NCI-H1105 treated with DMSO at 0.1 percent for 48 hours (cell line): ENCODE data around the gene HES1.
"Not testable (repeated sequence)": the region's sequence is repeated elsewhere in the genome, so short reads cannot be mapped to it uniquely, and the experiment has no call there.

Experiments
- DNase-seq: peaks from one replicate; lab custom pipeline; 2025; lab: John Stamatoyannopoulos, UW

The HES1 gene, protein sequence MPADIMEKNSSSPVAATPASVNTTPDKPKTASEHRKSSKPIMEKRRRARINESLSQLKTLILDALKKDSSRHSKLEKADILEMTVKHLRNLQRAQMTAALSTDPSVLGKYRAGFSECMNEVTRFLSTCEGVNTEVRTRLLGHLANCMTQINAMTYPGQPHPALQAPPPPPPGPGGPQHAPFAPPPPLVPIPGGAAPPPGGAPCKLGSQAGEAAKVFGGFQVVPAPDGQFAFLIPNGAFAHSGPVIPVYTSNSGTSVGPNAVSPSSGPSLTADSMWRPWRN

DNA sequence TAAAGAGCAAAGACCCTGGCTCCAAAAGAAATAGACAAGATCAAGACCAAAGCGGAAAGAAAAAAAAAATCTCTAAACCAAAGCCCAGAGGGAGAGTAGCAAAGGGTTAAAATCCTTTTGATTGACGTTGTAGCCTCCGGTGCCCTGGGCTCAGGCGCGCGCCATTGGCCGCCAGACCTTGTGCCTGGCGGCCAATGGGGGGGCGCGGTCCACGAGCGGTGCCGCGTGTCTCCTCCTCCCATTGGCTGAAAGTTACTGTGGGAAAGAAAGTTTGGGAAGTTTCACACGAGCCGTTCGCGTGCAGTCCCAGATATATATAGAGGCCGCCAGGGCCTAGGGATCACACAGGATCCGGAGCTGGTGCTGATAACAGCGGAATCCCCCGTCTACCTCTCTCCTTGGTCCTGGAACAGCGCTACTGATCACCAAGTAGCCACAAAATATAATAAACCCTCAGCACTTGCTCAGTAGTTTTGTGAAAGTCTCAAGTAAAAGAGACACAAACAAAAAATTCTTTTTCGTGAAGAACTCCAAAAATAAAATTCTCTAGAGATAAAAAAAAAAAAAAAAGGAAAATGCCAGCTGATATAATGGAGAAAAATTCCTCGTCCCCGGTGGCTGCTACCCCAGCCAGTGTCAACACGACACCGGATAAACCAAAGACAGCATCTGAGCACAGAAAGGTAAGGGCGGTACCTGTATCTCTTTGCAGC, at the start of gene HES1:
Gene HES1, plus strand, starts transcription at position 343 of the 713 bp plus-strand sequence. Its CDS starts 233 bp downstream, at position 576.
- peak; percentile 95 for DNase-seq

DNA sequence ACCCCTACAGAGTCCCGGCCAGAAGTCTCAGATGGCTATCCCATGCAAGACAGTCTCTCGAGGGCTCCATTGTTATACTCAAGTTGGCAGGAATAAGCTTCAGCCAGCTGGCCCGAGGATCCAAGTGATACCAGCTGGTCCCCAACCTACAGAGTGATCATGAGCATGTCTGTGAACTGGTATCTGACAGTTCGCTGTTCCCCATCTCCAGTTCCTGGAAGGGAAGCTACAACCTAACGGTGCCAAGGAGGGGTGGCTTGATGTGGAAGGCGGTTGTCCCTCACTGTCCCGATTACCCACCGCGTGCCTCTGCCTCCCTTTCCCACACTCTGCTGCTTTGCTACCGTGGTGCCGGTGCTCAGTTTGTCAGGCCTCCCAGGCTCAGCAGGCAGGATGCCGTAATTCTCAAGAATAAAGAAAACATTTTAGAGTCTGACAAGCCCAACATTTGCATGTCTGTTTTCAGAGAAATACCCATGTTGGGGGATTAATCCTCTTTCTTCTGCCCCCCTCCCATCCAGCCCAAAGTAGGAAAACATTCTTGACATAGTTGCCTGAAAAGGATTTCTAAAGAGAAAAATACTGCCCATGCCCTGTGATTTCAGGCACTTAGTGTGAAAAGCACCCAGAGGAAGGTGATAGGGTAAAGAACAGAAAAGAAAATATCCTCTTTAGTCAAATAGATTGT, 49.4 kb upstream of the HES1 start:
- DNase-seq = no peak

DNA sequence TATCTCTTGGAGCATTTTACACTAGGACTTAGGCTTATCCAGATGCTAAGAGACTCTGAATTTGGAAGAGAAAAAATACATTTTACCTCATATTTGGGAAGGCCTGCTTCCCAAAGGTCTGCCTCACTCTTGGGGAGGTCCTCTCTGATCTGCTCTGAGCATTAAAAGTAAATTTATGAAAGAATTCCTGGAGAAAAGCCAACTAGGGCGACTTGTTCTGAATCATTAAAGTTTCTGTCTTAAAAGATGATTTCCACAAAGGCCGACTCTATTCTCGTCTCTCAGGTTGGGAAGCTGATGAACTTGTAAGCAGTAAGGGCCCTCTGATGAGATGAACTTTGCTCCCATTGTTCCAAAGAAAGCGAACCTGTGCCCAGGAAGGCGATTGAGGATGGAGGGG, 48.7 kb upstream of the HES1 start:
- no peak for DNase-seq

DNA sequence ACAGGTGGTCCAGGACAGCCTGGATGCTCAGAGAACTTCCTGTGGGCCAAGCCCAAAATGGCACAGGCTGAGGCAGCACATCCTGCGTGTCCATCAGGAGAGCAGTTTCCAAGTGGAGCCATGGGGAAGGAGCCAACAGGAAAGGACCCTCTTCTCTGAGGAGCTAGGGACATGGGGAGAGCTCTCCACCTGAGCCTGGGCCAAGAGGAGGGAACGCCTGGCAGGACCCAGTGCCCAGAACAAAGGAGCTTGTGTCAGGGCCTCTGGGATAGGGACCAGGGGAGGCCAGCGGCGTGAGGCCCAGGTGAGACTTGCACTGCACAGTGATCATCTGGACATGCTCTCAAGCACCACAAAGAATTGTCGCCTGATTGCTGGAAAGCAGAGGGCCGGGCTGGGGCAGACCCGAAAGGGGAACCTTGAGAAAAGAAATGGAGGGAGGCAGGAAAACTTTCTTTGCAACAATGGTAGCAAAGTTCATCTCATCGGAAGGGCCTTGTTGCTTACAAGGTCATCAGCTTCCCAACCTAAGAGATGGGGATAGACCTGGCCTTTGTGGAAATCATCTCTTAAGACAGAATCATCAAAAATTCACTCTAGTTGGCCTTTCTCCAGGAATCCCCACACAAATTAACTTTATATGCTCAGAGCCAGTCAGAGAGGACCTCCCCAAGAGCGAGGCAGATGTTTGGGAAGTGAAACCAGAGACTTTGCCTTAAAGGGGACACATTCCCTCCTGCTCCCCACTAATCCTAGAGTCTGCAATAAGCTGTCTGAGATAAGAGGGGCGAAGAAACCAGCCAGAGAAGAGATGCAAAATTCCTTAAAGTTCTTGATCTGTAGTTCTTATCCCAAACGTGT, 47.7 kb upstream of the HES1 start:
- DNase-seq = no peak

DNA sequence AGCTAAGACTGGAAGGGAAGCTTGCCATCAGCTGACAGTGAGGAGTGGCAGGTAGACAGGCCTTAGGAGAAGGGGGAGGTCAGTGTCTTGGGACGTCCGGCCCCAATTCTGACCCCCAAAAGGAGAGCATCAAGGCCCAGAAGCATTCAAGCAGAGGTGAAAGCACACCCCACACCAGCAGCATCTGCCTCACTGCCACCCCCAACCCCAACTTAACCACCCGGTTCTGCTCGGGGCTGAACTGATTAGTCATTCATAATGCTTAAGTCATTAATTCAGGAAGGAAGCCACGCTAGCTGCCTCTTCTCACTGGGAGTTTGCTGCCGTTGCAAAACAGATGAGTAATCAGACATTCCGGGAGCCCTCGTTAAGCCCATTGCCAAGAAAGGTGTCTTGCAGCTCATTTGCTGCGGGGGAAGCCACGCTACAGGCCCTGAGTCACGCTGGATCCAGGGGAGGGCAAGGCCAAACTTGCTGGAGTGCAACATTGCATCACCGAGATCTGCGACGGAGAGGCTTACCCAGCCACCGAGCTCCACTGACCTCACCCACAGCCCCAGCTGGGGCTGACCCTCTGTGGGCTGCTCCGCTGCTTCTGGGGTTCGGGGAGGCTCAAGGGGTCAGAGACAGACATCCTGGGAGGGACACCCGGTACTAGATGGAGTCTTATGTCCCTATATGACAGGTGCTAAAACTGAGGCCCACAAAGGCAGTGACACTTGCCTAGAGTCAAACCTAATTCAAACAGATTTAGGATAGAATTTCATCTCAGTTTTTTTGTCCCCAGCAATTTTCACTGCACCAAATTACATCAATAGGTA, 46.4 kb upstream of the HES1 start:
- DNase-seq = no peak

DNA sequence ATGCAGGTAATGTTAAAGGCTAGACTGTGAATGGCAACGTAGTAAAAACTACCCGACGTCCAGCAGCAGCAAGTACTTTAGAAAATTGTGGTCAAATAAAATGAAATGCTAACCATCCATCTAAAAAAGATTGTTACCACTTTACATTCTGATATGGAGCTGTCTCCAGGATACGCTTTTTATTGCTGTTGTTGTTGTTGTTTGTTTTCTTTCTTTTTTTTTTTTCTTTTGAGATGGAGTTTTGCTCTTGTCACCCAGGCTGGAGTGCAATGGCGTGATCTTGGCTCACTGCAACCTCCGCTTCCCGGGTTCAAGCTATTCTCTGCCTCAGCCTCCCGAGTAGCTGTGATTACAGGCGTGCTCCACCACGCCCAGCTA, 45.8 kb upstream of the HES1 start:
- not testable (repeated sequence) for DNase-seq

DNA sequence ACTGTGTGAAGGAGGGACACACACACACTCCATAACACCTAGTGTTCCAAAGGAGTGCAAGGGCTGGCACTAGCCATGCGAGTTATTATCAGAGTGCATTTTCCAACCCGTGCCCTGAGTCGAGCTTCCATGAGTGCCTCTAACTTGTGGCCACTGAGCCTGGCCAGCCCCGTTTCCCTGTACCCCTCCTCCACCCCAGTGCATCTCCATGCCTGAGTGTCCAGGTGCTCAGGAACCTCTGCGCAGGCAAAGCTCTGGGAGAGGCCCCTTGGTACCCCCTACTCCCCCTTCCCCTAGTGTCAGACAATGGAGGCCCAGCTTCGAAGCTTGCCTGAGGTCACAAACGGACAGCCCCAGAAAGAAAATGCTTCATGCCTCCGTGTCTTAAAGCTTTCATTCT, 45.2 kb upstream of the HES1 start:
- DNase-seq = no peak

DNA sequence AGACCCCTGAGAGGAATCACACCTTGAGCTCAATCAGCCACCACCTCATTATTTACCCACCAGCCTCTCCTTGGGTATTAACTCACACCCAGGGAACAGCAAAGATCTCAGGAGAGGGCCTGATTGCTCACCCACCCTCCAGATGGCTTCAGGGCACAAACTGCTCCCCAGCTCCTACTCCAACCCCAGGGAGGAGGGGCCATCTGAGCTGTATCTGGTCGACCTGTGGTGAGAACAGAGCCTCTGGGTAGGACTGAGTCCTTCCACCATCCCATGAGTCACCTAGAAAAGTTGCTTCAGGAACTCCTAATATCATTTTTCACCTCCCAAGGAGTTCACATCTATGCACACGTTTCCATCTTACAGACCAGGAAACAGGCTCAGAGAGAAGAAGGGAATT, 44.8 kb upstream of the HES1 start:
- no peak for DNase-seq

DNA sequence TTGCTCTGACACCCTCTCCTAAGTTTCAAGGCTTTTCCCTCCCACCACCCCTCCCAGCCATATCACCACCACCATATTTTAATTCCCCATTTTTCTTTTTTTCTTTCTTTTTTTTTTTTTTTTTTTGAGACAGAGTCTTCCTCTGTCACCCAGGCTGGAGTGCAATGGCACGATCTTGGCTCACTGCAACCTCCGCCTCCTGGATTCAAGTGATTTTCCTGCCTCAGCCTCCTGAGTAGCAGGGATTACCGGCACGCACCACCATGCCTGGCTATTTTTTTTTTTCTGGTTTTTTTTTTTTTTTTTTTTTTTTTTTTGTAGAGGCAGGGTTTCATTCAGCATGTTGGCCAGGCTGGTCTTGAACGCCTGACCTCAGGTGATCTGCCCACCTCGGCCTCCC, 44.1 kb upstream of the HES1 start:
- not testable (repeated sequence) for DNase-seq

DNA sequence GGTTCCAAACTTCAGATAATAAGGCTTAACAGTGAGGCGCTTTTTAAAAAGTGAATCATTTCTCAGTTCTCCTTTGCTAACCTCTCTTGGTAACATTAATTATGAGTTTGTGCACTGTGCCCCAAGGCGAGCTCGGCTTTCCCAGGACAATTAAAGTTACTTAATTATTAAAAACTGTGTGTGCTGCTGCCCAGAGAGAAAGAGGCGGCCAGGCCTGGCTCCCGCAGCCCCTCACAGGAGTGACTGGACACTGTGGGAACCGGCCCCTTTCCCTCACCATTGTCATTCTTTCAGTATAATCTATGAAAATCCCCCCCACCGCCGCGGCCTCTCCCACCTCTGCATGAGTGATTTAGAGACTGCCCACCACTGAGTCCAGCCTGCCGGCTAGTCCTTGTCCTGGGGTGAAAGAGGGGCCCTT, 43.1 kb upstream of the HES1 start:
- no peak for DNase-seq

DNA sequence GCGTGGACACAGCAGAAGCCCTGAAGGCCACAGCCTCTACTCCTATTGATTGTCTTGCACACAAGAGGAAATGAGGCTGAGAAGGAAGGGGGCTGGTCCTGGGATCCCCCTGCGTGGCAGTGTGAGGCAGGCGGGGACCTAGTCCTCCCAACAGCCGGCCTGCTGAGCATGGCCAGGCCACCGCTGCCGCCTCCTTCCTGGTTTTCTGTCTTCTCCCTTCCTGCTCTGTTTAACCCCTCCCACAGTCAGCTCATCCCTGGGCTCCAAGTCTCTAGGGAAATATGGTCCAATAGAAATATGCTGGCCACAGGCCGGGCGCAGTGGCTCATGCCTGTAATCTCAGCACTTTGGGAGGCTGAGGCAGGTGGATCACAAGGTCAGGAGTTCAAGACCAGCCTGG, 42.1 kb upstream of the HES1 start:
- DNase-seq = no peak

DNA sequence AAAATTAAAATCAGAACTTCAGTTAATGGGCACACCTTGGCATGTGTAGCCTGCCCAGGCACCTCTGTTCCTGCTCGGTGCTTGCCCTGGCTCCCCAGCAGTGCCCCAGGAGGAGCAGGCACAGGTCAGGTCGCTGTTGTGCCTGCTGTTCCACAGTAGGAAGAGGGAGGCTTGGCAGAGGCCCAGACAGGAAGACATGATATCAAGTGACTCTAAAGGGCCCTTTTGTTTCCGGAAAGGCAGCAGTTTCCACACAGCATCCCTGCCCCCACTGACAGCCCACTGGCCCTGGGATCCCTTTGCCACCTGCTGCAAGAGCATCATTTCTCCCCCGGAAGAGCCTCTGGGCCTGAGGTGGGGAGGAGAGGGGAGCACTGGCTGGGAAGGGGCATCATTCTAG, 40.5 kb upstream of the HES1 start:
- DNase-seq = peak; percentile 13

DNA sequence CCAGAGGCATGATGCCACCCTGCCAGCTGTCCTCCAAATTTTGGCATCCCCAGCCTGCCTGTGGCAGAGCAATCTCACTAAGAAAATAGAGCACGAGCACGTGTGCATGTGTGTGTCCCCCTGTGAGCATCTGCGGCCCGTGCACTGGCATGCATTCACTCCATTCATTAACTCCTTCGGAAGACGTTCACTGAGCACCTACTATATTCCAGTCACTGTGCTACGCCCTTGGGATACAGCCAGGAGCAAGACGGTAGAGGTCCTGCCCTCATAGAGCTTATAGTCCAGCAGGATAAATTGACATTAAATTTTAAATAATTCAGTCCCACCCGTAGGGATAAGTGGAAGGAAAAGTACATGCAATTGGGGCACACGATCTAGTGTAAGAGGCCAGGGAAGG, 40.0 kb upstream of the HES1 start:
- no peak for DNase-seq

DNA sequence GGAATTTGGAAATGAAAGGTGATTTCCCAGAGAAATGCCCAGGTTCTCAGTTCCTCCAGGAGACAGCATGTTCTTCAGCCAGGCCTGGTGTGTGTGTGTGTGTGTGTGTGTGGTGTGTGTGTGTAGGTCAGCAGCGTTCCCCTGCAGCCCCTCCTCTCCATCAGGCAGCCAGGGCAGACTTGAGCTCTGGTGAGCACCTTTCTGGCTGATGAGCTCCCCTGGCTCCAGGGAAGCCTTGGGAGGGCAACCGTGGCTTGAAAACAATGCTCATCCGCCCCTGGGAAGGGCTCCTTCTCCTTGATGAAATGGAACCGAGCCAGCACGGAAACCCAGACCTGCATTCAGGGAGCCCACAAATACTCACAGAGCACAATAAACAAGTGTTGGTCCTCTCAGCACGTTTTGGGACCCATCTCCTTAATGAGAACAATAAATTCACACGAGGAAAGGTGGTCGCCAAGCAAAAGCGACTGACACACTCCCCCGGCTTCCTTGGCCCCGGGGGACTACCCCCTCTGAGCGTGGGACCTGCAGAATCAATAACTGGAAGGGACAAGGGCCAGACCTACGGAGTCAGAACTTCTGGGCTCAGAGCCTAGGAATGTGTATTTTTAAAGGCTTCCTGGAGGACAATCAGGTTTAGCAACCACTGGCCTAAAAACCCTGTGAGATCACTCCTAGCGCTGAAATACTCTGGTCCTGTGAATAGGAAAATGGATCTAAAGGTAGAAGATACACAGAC, 38.6 kb upstream of the HES1 start:
- DNase-seq = no peak

DNA sequence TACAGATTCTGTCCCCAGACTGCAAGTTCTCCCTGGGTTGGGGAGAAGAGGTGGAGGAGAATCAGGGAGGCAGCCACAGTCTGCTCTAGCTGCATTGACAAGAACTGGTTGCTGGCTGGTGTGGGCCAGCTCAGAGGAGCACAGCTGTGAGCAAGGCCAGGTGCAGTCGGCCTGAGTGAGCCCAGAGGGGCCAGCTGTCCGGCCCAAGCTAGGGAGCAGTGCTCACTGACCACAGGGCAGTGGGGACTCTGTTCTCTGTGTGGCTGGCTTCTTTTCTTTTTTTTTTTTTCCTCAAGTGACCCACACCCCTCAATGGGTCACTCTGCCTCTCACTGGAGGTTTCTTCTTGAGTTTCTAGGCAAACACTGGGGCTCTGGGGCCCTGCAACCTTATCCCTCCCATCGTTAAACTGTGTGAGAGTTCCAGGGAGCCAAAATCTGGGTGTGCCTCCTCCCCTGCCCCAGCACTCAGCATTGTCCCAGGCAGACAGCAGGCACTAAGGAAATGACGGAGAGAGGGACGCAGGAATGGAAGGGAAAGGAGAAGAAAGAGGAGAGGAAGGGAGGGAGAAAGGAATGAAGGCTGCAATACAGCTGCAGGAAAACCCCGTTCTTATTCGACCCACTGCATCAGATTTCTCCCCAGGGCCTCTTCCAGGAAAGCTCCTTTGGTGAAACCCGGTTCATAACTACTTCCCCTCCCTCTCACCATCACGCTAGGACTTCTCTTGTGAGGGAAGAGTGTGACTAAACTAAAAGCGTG, 37.7 kb upstream of the HES1 start:
- DNase-seq = no peak

DNA sequence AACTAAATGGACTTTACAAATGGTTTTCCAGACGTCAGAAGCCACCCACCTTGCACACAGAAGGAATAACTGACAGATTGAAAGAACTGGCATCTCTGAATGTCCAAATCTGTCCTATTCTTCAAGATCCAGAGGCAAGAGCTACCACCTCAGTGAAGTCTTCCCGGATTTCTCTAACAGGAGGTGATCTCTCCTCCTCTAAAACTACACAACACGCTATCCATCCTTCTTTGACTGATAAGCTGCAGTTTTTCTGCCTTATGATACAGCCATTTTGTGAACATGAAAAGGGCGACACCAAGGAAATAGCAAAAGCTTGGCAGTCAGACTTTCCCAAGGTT, 37.1 kb upstream of the HES1 start:
- no peak for DNase-seq

DNA sequence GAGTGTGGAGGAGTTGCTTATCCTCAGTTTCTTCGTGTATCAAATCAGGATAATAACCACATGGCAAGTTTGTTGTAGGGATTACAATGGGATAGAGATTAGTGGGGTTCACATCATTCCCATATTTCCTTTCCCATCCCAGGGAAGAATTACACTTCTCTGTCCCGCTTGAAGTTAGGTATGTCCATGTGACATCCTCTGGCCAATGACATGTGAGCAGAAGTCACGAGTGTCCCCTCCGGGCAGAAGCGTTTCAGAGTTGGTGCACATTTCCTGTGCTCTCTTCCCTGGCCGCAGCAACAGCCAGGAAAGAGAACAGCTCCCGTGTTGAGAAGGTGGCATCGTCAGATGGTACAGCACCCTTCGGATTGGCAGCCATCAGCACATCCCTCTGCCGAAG, 36.7 kb upstream of the HES1 start:
- no peak for DNase-seq

DNA sequence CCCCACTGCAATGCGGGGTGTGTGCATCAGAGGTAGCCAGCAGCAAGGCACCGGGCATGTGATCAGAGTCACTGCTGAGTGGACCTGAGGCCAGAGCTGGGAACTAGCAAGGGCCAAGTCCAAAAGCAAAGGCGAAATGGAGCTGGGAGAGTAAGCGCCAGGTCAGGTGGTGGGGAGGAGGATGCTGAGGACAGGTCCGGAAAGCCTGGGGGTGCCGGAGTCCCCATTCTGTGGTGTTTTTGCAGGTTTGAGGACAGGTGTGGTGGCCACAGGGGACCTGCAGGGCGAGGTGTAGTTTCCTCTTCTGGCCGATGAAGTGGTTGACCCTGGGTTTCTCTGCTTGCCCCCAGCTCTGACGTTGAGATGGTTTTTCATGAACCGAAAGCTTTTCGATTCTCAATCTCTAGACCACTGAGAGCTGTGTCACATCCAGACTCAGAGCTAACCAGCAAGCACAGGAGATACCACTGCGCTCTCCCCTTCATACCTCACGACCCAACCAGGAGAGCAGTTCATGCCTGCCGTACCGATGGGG, 35.0 kb upstream of the HES1 start:
- no peak for DNase-seq

DNA sequence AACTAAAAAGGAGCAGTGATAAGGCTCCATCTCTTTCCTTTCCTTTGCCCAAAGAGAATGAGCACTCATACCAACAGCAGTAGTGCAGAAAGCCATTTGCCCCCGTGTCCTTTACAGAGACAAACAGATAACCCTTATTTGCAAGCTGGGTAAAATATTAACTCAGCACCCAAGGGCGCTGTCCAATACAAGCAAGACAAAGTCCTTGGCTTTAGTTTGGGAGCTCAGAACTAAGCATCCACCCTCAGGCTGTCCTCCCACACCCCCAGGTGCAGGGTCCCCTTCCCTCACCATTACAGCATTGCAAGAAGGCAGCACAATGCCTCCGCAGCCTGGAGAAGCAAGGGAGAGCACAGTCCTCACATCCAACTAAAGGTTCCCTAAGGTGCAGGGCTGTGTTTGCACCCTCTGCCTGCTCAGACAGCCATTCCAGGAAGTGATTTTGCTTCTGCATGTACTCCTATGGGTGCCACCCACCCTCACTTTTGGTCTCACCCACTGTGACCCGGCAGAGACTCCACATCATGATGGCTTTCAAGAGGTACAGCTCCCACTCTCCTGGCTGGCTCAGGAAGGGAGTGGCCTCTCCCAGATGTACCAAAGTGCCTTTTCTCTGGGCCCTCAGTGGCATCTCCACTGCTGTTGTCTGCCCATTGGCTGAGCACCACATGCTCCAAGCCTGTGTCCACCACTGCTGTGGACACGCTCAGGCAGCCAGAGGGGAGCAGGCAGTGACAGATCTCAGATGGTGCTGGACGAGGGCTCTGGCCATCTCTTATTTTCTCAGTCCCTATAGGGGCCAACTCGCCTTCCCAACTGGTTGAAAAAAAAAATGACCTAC, 34.1 kb upstream of the HES1 start:
- no peak for DNase-seq
